ENCODE data around the gene OCRL.

OCRL gene

DNA sequence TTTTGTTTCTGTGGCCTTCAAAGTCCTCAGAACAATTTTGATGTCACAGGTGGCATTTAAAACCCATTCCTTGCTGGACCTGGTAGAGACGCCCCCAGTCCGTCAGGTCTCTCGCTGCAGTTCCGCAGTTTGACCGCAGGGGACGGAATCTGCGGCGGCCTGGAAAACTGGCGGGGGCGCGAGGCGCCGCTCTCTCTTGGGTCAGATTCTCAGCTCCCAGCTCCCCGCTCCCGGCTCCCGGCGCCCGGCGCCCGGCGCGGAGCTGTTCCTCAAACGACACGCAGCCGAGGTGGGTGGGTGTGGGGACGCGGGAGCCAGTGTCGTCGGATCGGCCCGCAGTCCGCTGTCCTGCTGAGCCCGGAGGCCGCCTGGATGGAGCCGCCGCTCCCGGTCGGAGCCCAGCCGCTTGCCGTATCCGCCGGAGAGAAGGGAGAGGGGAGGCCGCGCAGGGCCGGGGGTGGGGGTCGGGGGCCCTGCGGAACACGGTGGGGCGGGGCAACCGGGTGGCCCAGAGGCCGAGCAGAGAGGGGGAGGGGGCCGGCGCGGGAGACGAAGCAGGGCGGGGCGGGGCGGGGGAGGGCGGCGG, at the start of gene OCRL:
Gene OCRL (plus strand): TSS at position 192 of the 586 bp plus-strand sequence. CDS start 181 bp downstream, at position 373.
- H3K9me3 Mint-ChIP-seq: no peaks in the 10 kb centered on the region
- H3K4me3 Mint-ChIP-seq: peak within 1 kb of the TSS; percentile 78
- no peaks in the 10 kb centered on the region for H3K36me3 Mint-ChIP-seq
- peak; percentile 60 for DNase-seq
- no peak within 1 kb of the TSS for H3K27ac Mint-ChIP-seq
- H3K4me1 Mint-ChIP-seq: peaks cover 3% of the 10 kb centered on the region
- peaks cover 3% of the 10 kb centered on the region for H3K27me3 Mint-ChIP-seq
- CTCF ChIA-PET: no interaction called here

DNA sequence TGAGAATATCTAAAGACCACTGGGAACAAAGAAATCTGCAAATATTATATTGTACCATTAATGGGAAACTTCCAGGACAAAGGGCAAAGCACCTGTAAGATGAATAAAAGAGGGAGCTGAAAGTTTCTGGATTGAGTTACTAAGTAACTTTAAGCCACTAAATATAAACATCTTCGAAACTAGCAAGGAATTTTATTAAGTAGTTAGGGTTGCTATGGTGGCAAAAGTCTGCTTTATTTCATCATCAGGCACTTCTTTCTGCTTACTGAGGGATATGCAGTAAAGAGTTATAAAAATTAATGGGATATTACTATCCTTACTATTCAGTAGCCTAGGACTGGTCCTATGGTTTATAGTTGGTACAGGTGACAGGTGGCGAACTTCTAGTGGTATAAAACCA, 49.7 kb upstream of the OCRL start:
- Mint-ChIP-seq H3K9me3 (no peaks in the 10 kb centered on the region), H3K27me3 (no peaks in the 10 kb centered on the region), H3K27ac (no peak overlapping the region), H3K4me1 (no peaks in the 10 kb centered on the region), H3K36me3 (no peaks in the 10 kb centered on the region), H3K4me3 (no peak overlapping the region)
- no peak for DNase-seq
- CTCF ChIA-PET: no interaction called here

DNA sequence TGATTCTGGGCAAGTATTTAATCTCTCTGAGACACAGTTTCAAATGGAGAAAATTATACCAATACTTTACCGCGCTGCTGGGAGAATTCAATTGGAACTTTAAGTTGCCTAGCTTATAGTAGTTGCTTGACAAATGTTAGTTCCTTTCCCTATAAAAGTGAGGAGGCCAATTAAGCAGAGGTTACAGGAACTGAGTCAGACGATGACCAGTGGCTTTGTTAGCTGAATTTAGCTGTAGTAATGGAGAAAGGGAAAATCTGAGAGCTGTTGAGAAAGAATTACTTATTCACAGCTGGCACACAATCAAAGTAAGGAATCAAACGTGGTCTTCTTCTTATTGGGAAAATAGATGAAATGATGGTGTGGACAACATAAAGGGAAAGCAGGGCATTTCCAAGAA, 46.4 kb upstream of the OCRL start:
- no peaks in the 10 kb centered on the region for H3K4me1 Mint-ChIP-seq
- CTCF ChIA-PET: no interaction called here

DNA sequence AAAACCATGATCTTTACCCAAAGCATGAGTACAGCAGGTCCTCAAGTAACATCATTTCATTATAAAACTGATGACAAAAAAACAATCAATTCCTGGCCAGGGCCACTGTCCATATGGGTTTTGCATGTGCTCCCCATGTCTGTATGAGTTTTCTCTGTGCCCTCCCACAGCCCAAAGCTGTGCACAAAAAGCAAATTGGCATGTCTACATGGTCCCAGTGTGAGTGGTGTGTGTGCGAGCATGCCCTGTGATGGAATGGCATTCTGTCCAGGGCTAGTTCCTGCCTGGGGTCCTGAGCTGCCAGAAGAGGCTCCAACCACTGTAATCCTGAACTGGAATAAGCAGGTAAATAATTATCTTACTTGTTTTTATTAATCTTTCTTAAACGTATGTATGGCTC, 45.2 kb upstream of the OCRL start:
- Mint-ChIP-seq H3K27me3 (no peaks in the 10 kb centered on the region), H3K36me3 (no peaks in the 10 kb centered on the region), H3K9me3 (no peaks in the 10 kb centered on the region), H3K27ac (no peak overlapping the region), H3K4me1 (no peaks in the 10 kb centered on the region), H3K4me3 (no peak overlapping the region)
- CTCF ChIA-PET: no interaction called here
- no peak for DNase-seq

More for the DNA sequence above, 46.4 kb upstream of the OCRL start:
- Mint-ChIP-seq H3K4me3 (no peak overlapping the region), H3K27ac (no peak overlapping the region), H3K27me3 (no peaks in the 10 kb centered on the region), H3K9me3 (no peaks in the 10 kb centered on the region), H3K36me3 (no peaks in the 10 kb centered on the region)
- DNase-seq: no peak

DNA sequence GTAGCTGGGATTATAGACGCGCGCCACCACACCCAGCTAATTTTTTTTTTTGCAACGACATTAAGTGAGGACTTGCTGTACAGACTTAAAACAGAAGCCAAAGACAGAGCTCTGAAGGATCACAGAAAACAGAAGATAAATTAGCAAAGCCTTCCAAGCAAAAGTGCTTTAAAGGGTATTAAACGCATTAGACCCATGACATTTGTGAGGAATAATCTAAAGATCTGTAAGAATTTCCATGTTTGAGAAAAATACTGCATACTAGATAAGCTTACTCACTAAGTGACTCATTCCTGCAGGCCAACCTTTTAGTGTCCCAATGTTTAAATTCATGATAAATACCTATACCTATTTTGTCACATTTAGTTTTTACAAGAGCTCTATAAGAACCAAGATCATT, 44.2 kb upstream of the OCRL start:
- DNase-seq: no peak
- H3K4me1 Mint-ChIP-seq: no peaks in the 10 kb centered on the region
- no peaks in the 10 kb centered on the region for H3K9me3 Mint-ChIP-seq
- no peaks in the 10 kb centered on the region for H3K36me3 Mint-ChIP-seq
- H3K4me3 Mint-ChIP-seq: no peak overlapping the region
- no peaks in the 10 kb centered on the region for H3K27me3 Mint-ChIP-seq
- CTCF ChIA-PET: no interaction called here
- no peak overlapping the region for H3K27ac Mint-ChIP-seq

DNA sequence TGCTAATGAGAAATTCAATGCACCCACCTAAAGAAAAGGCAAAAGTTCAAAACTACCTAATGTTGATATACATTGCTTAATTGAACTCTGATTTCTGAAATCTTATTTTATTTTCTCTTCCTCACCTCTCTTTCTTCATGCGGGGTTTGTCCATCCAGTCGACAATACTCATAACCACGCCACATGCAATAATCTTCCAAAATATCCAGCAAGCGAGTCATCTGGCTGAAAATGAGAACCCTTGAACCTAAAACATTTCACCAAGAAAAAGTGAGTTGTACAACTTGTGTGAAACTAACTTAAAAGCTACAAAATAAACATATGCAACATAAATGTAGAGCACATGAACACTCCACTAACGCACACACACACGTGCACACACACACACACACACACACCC, 43.4 kb upstream of the OCRL start:
- CTCF ChIA-PET: no interaction called here
- Mint-ChIP-seq H3K27me3 (no peaks in the 10 kb centered on the region), H3K27ac (no peak overlapping the region), H3K4me3 (no peak overlapping the region), H3K9me3 (no peaks in the 10 kb centered on the region), H3K36me3 (no peaks in the 10 kb centered on the region), H3K4me1 (no peaks in the 10 kb centered on the region)
- no peak for DNase-seq

DNA sequence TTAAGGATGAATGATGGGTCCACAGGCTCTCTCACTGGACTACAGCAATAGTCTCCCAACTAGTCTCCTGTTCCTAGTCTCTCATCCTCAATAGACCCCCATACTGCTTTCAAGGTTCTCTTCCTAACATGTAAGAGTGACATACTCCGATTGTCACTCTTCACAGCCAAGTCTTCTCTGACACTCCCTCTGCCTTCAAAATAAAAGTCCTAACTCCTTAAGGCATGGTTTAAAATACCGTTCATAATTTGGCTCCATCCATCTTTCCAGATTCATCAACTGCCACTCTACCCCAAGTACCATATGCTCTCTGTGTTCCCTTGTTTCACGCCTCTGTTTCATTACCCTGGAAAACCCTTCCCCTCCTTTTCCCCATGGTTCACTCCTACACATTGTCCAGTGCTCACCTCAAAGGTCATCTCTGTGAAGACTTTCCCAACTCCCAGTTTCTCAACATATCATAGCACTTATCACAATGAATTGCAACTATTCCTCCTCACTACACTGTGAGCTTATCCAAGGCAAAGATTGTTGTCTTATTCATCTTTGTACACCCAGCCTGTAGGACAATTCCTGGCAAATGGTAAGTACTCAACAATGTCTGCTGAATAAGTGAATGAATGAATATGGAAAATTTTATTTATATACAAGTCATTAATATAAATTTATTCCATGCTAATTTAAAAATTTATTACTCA, 42.8 kb upstream of the OCRL start:
- no peaks in the 10 kb centered on the region for H3K9me3 Mint-ChIP-seq
- no peak overlapping the region for H3K4me3 Mint-ChIP-seq
- DNase-seq: no peak
- H3K4me1 Mint-ChIP-seq: no peaks in the 10 kb centered on the region
- H3K27ac Mint-ChIP-seq: no peak overlapping the region
- CTCF ChIA-PET: no interaction called here
- H3K27me3 Mint-ChIP-seq: no peaks in the 10 kb centered on the region
- no peaks in the 10 kb centered on the region for H3K36me3 Mint-ChIP-seq

DNA sequence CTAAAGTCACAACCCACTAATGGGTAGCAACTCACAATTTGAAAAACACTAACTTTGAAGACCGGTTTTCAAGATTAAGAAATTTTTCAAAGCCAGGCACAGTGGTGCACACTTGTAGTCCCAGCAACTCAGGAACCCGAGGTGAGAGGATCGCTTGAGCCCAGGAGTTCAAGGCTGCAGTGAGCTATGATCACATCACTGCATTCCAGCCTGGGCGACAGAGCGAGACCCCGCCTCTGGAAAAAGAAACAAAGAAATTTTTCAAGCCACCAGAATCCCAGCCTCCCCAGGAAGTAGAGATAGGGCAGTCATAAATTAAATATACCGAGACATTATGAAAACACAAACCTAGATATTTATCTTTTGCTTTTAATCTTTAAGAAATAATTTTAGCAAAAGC, 29.7 kb upstream of the OCRL start:
- H3K27me3 Mint-ChIP-seq: no peaks in the 10 kb centered on the region
- no peak for DNase-seq
- no peaks in the 10 kb centered on the region for H3K36me3 Mint-ChIP-seq
- H3K4me3 Mint-ChIP-seq: no peak overlapping the region
- H3K27ac Mint-ChIP-seq: no peak overlapping the region
- H3K9me3 Mint-ChIP-seq: no peaks in the 10 kb centered on the region
- no peaks in the 10 kb centered on the region for H3K4me1 Mint-ChIP-seq
- CTCF ChIA-PET: no interaction called here

DNA sequence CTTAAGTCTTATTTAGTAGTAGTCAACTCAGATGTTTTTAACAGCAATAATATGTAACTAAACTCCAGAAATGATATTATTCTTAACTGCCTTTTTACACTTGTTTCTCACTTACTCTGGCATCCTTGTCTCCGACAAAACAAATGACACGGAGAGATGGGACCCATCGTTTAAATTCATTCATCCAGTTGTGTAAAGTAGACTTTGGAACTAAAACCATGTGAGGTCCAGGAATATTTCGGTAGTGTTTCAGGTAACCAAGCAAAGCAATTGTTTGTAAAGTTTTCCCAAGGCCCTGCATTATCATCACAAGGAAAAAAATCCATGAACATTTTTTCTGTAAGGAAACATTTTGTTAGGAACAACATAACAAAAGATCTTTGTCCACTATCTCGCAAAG, 28.4 kb upstream of the OCRL start:
- Mint-ChIP-seq H3K27me3 (no peaks in the 10 kb centered on the region), H3K9me3 (no peaks in the 10 kb centered on the region), H3K27ac (no peak overlapping the region), H3K4me1 (no peaks in the 10 kb centered on the region), H3K4me3 (no peak overlapping the region), H3K36me3 (no peaks in the 10 kb centered on the region)
- no peak for DNase-seq
- CTCF ChIA-PET: no interaction called here

DNA sequence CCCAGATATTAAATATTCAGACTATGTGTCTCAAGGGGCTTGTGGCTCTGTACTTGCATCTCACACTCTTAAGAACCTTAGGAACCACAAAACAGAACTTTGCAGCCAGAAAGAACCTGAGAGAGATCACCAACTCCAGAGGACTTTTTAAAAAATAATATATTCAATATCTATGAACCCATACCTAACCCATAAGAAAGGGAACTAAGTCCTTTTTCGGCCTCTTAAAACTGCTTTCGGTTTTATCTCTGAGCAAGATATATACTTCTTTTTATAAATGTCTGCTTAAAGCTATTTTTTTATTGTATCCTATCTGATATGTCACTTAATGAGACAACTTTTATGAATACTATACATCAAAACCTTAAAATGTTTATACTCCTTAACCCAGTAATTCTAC, 27.6 kb upstream of the OCRL start:
- Mint-ChIP-seq H3K4me3 (no peak overlapping the region), H3K36me3 (no peaks in the 10 kb centered on the region), H3K9me3 (no peaks in the 10 kb centered on the region), H3K27me3 (no peaks in the 10 kb centered on the region), H3K27ac (no peak overlapping the region), H3K4me1 (no peaks in the 10 kb centered on the region)
- no peak for DNase-seq
- CTCF ChIA-PET: no interaction called here

DNA sequence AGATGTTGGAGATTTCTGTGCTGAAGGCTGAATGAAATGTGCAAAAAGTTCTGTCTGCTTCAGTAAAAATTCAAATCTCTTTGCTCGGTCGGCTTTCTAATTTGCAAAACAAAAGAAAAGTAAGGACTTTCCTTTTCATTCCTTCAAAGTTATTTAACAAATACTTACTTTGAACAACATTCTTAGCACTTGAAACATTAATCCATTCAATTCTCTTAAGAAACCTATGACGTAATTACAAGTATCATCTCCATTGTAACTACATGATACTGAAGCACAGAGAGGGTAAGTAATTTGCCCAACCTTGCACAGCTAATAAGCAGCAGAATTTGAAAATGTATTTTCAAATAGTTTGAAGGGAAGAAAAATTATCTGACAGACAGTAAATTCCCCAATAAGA, 23.7 kb upstream of the OCRL start:
- CTCF ChIA-PET: no interaction called here
- H3K27me3 Mint-ChIP-seq: no peaks in the 10 kb centered on the region
- H3K4me1 Mint-ChIP-seq: no peaks in the 10 kb centered on the region

DNA sequence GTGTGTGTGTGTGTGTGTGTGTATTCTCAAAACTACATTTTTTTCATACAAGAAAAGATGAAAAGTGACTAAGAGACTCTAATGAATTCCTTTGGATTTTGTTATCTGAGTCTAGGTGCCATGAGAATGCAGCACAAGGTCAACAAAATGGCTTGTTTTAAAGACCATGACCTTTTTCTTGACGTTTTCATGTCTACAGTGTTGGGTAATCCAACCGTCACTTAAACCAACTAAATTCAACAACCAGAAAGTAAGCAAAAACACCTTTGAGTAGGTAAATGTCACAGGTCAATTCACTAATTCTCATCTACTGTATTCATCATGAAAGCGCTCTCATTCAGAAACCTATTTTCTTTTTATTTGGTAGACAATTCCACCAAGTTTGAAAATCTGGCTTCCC, 19.9 kb upstream of the OCRL start:
- Mint-ChIP-seq H3K9me3 (no peaks in the 10 kb centered on the region), H3K4me1 (peaks cover 7% of the 10 kb centered on the region), H3K36me3 (no peaks in the 10 kb centered on the region), H3K27ac (no peak overlapping the region), H3K27me3 (peaks cover 25% of the 10 kb centered on the region), H3K4me3 (no peak overlapping the region)
- DNase-seq: no peak
- CTCF ChIA-PET: no interaction called here

More for the DNA sequence above, 23.7 kb upstream of the OCRL start:
- DNase-seq: no peak
- H3K27ac Mint-ChIP-seq: no peak overlapping the region
- no peaks in the 10 kb centered on the region for H3K36me3 Mint-ChIP-seq
- H3K4me3 Mint-ChIP-seq: no peak overlapping the region
- H3K9me3 Mint-ChIP-seq: no peaks in the 10 kb centered on the region

DNA sequence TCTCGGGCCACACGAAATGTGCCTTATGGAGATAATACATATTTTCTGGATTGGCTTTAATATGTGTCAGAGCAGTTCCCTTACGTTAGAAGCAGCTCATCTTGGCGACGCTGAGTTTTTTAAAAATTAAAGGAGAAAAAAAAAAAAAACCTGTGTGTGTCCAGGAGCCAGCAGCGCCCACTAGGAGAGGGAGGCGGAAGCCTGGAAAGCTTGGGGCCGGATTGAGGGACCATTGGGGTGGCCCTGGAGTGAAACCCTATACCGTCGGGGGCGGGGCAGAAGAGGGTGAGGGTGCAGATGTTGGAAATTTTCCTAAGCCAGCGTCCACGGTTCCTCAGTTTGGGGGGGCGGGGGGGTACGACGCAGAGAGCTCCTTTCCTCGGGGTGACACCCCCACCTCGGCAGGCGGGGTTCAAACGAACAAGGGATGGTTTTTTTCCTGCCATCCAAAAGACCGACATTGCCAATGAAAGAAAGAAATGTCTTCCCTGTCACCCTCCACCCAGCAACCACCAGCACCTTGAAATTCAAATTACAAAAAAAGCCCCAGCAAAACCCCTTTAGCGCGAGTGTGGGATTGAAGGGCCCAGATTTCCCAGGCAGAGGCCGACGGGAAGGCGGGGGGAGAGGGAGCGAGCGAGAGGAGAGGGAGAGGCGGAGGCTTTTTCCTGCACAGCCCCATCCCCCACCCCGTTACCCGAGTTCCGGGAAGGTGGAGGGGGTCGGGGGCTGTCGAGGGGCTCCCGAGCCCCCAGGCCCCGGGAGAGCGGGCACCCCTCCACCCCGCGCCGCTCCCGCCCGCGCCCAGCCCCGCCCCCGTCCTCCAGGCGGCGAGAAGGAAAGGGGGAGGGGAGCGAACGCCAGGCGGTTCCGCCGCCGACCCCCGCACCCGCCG, 17.6 kb upstream of the OCRL start:
- peak overlapping the region; percentile 75 for H3K4me3 Mint-ChIP-seq
- no peaks in the 10 kb centered on the region for H3K9me3 Mint-ChIP-seq
- CTCF ChIA-PET: no interaction called here
- no peak overlapping the region for H3K27ac Mint-ChIP-seq
- no peaks in the 10 kb centered on the region for H3K36me3 Mint-ChIP-seq
- DNase-seq: peak; percentile 20
- H3K27me3 Mint-ChIP-seq: peaks cover 25% of the 10 kb centered on the region
- H3K4me1 Mint-ChIP-seq: peaks cover 7% of the 10 kb centered on the region

DNA sequence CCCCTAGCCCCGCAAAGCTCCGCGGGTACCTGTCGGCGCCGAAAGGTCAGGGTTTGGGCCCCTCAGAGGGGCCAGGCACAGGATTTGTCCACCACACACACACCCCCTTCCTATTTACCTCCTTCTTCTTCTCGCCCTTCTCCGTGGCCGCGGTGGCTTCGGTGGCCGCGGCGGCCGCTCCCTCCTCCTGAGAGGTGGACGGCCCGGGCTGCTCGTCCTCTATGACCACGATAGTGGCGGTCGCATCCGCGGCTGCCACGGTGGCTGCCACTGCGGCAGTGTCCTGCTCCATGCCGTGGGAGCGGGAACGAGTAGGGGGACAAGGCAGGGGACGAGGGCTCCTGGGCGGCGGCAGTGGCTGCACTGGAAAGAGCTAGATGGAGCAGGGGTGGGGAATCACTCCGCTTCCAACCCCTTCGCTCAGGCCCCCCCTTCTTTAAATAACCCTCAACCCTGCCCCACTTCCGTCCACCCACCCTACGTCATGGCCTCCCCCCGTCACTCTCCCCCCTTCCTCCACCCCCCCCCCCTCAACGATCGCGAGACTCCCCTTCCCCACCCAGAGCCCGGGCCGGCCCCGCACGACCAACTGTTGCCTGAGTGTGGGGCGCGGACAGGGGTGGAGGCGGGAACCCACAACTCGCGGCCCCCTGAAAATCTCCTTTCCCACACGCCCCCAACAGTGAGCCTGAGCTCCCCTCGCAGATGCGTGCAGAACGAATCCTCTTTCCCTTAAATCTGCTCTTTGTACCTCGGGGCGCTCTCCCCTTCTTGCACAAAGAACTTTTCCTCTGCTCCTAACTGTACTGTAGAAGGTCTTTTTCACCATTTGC, 16.8 kb upstream of the OCRL start, which contains the start of gene SMARCA1:
Gene SMARCA1 (minus strand): TSS at position 412 of the 833 bp plus-strand sequence. CDS start 120 bp downstream, at position 292.
- Mint-ChIP-seq H3K4me3 (peak within 1 kb of the TSS; percentile 75), H3K27ac (no peak within 1 kb of the TSS), H3K9me3 (no peaks in the 10 kb centered on the region), H3K36me3 (no peaks in the 10 kb centered on the region), H3K27me3 (peaks cover 25% of the 10 kb centered on the region), H3K4me1 (peaks cover 7% of the 10 kb centered on the region)
- CTCF ChIA-PET: no interaction called here
- no peak for DNase-seq

Measured in activated naive CD4-positive, alpha-beta T cell treated with anti-CD3 and anti-CD28 coated beads, Interleukin-2, amount 10 ng/mL, durations not matched to agents 7 days and 5 days (primary cell).